Forelimb muscle (tissue), 1 donor: ENCODE results near the gene PARD3. TPM values are rescaled to one million over a fixed set of nuclear protein-coding genes. Genes with fewer than 3 reads are reported as not detected.

ENCODE experiments used
- DNase-seq: peaks from one replicate; pipeline ENCODE4 v3.0.0-alpha.2; 2013; ENCODE audit warnings: low read depth
- polyA plus RNA-seq: library from polyadenylated mRNA; unstranded; fragments of 120-200 nt; gene quantifications from one replicate; pipeline ENCODE4 v1.2.1, GENCODE V29; 2013; ENCODE audit not compliant: insufficient read length

The PARD3 gene
- polyA plus RNA-seq, 1 donor: 40.0 TPM

DNA sequence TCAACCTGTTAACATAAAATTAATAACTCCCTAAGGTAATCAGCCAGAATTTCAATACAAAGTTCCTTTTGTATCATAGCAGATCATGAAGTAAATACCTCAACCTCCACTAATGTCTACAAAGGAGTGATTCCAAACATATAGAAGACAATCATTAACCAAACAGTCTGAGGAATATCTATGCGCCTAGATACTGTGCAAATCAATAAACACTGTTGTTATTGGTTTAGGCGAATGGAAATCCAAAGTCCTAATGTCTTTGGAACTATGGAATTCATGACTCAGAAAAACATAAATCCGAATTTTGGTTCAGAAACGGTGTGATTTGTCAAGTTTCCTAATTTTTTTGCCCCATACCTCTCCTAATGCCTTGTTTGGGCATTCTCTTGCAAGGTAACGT lies 469.7 kb downstream of the PARD3 start:
- no peak for DNase-seq

DNA sequence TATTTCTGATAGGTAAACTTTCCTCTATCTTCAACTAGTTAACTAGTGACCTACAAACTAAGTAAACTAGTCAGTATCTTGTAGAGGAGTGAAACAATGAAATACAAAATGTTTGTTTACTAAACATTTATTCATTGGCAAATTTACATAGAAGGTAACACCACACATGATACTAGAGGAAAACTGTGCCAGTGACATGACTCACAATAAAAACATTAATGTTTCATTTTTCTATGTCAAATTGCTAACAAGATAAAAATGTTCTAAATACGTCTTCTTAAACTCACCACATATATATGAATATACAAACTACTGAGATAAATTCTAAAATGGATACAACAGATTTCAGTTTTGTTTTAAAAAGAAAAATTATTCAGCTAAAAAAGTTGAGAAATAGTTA lies 471.3 kb downstream of the PARD3 start:
- DNase-seq: no peak

DNA sequence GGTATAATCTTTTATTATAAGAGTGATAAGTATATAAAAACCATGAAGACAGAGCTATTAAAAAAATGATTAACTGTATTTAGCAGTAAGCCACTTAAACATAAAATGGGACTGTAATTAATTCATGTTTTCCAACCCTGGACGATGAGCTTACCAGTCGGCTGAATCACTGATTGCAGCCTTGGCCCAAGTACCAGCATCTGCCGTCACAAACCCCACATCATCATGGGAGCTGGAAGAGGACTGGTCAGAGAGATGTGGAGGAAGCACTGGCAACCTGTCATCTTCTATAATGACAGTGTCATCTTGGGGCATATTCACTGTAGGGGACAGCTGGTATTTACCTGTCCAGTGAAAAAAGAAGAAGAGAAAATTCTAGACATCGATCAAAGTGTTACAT lies 473.6 kb downstream of the PARD3 start:
- DNase-seq: no peak

DNA sequence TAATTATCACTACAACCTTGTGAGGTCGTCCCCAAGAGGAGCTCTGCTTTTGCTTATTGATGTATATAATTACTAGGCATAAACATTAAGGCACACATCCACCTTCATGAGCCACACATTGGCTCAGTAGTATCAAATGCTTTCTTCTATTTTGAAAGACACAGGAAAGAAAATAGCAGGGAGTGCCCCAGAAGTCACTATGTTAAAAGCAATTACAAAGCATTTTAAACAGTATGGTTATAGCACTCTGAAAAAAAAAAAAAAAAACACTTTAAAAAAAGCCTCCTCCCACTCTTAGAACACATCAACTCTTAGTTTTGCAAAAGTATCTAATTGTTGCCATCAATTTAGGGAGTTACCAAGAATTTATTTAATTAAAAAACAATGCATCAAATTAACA lies 474.2 kb downstream of the PARD3 start:
- DNase-seq: no peak

DNA sequence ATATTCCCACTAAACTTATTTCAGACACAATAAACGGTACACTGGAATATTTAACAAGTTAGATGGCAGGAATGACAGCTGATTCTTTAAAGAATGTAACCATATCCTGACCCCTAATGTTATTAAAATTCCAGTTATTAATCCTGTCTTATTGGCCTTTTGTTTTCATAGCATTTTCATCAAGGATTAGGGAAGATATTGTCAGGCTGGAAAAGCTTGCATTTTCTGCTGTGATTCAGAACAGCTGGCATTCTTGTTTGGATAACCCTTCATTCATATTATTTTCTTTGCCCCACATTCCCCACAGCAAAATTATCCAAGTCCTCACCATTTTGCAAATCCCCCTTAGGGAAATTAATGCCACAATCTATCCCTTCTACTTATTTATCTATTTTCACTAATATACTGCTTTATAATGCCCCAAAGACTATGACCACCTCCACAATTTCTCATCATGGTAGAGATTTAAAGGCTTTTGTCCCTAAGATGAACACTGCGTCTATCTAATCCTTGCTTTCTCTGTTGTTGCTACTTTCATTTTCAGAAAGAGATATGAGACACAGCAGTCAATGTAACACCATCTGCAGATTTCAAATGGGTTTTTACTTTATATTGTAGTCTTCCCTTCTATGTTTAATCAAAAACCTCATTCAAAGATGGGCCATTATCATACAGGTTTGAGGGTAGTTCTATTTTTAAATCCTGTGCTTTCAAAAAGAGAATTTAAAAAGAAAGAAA lies 475.1 kb downstream of the PARD3 start:
- DNase-seq: no peak

DNA sequence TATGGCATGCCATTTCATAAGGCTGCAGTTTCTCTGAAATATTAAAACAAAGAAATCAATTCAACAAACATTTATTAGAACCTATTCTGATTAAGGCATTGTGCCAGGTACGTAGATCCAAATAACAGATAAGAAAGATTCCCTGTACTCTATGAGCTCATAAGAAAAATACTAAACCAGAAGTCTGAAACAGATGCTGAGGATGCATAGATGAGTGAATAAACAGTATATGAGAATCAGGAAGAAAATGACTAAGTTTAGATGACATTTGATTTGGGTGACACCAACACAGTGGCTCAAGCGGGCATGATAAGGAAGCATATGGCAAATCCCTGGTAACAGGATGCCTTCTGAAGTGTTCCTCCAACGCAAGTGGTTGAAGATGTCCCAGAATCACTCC lies 477.2 kb downstream of the PARD3 start:
- DNase-seq: no peak

DNA sequence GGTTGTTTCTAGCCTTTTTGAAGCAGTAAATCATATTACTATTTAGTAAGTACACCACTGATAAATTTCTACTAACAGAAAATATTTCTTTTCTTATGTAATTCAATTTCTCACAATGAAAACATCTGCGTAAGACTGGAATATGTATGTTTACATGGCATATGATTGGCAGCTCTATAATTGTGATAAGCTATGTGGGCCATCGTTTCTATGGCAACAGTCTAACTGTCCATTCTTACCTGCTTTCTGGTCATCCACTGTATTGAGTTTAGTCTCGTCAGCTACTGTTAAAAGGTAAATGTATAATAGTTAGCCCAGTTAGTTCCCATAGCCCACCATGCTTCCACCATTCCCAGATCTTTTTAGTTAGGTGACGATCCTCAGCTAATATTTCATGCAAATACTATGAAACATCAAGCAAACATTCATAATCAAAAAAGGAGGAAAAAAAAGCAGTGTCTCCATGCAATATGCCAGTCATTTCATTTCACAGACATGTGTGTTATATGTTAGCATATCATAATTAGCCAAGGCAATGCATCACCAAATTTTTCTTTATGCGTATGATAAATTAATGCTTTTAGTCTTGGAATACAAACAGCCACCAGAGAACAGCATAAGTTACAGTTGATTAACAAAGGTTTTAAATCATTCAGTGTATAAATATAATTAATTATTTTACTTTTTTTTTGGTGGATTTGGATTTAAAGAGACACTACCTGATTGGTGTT lies 479.0 kb downstream of the PARD3 start:
- DNase-seq: no peak

DNA sequence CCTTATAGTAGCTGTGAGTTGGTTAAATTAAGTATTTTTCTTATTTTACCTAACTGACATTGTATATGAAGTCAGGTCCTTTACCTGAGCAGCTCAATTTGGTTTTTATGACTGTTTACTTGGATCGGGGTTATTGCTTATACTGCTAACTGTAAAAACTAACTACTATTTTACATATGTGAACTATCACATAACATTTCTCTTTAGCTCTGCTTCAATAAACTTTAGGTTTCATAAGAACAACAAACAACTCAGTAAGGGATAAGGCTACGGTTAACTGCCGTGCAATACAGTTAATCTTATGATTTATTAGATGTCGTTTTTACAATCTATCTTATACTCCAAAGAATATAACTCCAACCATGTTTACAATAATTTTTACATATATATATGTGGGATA lies 480.2 kb downstream of the PARD3 start:
- DNase-seq: no peak

DNA sequence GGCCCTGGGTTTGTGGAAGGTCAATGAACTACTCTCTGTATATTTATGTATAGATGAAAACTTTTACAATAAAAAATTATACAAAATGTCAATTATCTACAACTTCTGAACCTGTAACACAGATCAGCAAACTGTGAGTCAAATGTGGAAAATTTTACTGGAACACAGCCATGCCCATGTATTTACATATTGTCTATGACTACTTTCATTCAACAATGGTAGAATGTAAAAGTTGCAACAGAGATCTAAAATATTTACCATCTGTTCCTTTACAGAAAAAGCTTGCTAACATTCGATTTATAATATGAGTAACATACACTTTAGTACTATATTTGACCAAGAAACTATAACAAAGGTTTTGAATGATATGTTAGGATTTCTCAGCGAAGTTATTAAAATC lies 481.6 kb downstream of the PARD3 start:
- DNase-seq: no peak

DNA sequence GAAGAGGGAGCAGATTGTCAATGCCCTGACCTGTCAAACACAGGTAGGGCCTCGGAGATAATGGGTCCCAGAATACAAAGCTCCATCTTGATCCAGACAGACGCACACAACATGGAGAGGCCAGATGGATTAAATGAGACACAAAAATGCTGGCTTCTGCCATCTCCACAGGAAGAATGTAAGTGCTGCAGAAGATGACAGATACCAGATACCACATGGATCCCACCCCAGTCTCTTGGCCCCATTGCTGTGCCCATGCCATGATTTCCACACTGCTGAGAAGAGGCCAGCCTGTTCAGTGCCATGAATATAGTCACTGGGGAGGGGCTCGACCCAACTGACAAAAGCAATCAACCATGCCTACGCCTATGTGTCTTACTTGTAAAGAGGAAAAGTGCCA lies 487.9 kb downstream of the PARD3 start:
- no peak for DNase-seq

DNA sequence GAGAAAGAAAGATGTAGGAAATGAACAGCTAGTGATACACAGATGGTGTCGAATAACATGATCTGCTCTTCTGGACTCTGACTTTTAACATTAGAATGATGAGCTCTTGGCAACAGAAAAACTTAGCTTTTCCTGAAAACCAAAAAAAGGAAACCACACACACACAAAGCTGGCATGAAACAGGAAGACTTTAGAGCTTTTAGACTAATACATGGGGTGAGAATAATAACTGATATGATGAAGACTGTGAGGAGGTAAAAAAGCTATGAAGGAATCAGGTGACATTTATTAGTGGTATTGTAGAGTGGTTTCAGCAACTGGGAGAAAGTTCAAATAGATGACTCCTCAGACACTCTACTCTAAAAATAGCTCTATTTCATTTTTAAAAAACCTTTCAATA lies 491.9 kb downstream of the PARD3 start:
- DNase-seq: no peak

DNA sequence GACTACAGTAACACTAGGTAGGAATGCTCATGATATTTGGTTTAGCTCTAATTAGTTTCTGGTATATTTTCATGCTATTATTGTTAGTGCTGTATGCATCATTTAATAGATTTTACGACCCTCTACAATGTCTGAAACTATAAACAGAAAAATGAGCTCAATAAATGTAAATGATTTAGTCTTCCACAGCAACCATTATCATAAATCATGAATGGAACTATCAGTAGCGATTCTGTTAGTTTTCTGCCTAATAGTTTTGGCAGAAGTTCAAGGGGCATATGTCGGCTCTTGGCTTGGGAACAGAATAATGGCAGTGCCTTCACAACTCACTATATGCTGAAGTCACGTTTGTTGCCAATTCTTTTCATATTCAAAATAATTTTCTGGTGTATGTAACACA lies 494.8 kb downstream of the PARD3 start:
- no peak for DNase-seq

DNA sequence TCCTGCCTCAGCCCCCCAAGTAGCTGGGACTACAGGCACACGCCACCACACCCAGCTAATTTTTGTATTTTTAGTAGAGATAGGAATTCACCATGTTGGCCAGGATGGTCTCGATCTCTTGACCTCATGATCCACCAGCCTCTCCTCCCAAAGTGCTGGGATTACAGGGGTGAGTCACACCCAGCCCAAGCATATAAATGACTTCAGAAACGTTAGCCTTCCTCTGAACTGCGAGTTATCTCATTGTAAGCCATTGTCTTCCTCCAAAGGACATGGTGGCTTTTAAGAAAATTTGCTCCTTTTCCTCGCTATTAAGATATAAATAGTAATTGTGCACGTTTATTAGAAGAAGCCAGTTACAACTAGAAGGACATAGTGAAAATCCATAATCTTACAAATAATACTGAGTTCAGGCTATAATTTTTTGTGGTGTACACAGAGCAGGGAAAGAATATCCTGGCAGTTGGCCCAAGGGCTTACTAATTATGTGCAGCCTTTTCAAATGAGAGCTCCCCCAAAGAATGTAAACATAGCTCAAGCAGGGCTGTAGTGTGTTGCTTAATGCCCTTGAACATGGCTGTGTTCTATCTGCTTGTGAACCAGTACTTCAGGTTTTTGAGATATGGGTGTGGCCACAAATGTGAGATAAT lies 495.8 kb downstream of the PARD3 start:
- DNase-seq: no peak

DNA sequence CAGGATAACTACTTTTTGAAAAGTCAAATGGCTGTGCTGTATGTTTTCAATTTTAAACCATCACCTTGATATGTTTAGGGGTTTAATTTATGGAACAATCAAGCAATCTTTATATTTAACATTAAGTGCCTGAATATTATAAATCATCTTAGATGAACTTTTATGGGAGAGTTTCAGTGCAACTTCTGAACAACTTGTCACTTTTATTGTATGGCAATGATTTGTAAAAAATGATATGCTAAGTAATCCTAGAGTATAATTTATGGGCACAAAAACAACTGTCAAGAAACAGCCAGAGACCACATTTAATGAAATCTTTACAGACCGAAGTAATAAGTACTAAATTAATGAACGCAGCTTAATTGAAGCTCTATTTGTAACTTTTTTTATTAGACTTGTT lies 498.9 kb downstream of the PARD3 start:
- no peak for DNase-seq

DNA sequence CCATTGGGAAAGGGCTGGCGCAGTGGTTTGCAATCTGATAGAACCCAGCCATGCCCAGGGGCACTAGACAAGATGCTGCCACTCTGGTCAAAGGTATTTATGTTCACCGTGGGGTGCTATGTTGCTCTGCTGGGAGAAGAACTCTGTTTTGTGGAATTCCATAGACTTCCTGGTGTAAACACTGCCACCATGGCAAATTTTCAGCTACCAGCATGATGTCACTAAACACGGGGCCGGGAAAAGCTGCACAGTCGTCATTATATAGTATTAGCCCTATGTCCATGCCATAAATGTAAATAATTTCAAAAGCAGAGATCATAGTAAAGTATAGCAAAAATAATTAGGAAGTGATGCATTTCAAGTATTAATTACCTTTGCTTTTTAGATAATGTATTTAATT lies 500.6 kb downstream of the PARD3 start:
- no peak for DNase-seq

DNA sequence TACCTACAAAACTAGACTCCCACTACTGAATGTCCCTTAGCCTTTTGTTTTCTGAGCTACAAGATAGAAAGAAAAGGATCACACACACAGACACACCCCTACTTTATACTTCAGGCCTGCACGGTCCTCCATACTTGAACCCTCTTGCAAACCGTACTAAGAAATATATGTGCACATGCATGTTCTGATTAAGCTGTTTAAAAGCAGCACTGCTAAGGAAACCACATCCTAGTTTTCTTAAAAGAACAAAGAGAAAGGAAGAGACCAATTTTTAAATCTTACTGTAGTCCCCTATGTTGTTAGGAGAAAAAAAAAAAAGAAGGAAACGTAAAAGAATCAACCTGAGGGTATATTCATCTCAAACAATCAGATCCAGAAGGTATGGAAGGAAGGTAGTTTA lies 501.2 kb downstream of the PARD3 start:
- DNase-seq: no peak

DNA sequence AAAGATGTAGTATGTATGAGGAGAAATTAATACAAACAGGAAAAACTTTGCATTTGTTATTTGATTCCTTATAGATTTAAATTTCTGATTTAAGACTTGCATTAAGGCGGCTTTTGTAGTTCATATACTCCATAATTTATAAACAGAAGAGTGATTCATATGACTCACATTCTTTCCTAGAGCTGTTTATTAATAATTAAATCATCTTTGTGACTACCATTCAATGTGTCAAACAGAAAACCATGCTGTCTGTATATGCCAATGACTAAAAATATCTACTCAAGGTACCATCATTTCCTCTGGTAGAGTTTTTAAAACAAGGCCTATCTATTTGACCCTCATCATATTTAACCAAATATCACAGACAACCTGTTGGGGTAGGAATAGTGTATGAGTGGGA lies 501.7 kb downstream of the PARD3 start:
- DNase-seq: no peak

DNA sequence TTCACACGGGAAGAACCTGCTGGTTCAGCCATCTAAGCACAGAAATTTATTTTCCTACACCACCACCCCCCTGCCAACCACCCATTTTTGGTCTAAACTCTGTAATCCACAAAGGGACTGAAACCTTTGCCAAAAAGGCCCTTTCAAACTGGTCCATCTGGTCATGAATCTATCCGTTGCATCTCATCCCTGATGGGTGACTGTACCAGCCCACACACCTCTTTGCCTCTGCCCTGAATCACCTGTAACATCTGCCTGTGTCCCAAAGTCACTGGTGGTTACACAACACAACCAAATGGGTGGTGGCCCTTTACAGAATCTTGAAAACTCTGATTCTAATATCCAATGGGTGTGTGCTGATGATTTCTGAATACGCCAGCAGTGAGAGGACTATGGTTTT lies 503.4 kb downstream of the PARD3 start:
- no peak for DNase-seq

DNA sequence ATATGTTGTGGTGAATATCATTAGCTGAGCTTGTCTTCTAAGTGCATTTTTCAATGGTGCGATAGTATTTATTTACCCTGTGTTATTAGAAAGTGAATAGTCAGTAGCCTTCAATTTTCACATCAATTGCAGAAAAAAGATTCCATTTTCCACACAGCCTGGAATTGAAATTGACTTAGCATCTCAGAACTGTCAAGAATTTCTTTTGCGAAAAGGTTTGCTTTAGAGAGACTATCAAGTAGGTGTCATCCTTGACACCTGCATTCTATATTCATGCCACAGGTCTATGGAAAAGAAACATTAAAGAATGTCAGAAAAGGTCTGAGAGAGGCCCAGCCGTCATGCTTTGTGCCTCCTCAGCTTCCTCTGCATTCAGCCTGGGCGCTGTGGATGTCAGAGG lies 504.9 kb downstream of the PARD3 start:
- no peak for DNase-seq

DNA sequence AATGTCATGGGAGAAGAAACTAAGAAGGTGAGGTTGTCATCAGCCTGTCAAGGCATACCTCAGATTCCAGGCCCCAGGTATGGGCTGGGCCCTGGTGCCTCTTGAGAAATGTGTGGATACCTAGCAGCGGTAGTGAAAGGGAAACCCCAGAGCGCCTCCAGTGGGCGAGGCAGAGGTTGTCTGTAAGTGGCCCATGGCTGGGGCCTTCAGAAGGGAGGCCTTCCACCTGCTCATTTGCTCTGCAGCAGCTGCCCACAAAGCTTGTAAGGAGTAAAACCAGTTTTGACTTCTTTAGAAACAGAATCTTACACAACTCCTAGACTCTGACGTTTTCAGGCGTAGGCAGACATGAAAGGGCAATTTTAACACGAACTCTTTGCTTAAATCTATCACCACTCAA lies 509.9 kb downstream of the PARD3 start:
- no peak for DNase-seq

DNA sequence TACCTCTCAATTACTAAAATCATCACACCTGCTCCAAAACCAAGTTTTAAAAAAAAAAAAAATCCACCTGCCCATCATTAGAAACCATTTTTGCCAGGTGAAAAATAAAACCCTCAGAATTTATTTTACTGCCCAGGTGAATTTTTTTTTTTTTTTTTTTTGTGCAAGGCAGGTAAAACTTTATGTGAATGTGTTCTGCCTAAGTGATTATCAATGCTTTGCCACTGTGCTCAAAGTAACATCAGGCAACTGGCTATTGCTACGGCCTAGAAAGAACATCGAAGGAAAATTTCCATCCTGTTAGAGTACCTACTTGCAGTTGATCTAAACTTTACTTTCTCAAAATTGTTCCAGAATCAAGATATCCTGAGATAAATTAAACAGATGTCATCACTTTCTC lies 512.1 kb downstream of the PARD3 start:
- DNase-seq: no peak

DNA sequence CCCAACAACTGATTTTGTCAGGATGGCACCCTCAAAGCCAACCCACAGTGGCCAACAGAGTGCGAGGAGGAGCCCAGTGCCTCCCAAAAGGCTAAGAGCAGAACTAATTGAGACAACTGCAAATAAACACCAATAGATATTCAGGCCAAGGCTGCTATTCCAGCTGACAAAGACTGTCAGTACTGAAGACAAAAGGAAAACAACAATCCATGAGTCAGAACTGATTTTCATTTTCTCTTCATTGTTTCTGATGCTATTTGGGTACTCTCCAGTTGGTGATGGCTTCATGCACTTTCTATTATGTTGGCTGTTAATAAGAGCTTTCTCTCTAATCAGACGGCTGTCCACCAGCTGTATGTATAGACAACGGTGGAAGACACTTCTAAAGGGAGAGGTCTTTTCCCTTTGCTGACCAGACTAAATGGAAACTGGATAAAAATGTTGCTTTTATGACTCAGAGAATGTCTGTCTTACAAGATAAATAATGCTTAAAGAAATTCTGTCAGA lies 515.9 kb downstream of the PARD3 start:
- DNase-seq: no peak

DNA sequence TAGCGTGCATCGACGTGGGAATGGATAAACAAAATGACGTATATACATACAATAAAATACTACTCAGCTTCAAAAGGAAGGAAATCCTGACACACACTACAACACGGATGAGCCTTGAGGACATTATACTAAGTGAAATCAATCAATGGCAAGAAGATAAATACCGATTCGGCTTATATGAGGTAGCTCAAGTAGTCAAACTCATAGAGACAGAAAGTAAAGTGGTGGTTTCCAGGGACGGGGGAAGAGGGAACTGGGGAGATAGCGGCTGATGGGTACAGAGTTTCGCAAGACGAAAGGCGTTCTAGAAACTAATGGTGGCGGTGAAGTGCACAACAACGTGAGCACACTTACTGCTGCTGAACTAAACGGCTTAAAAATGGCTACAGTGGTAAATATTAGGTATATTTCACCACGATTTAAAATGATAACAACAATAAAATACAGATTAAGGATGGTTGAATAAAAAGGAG lies 516.7 kb downstream of the PARD3 start:
- DNase-seq: no peak
